ENCODE results near the gene MTUS2.

The MTUS2 gene

GRCh38 chr13:28837111-28837510, 17.0 kb downstream of the MTUS2 start:
- no peak overlapping the region for H3K27ac ChIP-seq (ENCODE audit: low read depth, low read length)
- no peaks in the 10 kb centered on the region for H3K9me3 ChIP-seq (ENCODE audit: insufficient read depth, low read length)
- H3K27me3 ChIP-seq (ENCODE audit: low read length), result no peaks in the 10 kb centered on the region
- TF ChIP-seq EZH2phosphoT487 (conservative IDR thresholded peaks at IDR 0.05; ENCODE audit: low read length) (no peak), CTCF (IDR thresholded peaks at IDR 0.05; ENCODE audit: insufficient read depth, low read length, poor library complexity, severe bottlenecking) (no peak)
- no peaks in the 10 kb centered on the region for H3K9me2 ChIP-seq (replicated peaks; ENCODE audit: insufficient read depth, low read length)
- no peaks in the 10 kb centered on the region for H3F3A ChIP-seq (ENCODE audit: insufficient read depth)
- H3K36me3 ChIP-seq (ENCODE audit: low read length), result no peaks in the 10 kb centered on the region
- no peaks in the 10 kb centered on the region for H3K79me2 ChIP-seq (ENCODE audit: insufficient read depth, low read length)
- no peak overlapping the region for H3K4me2 ChIP-seq (ENCODE audit: low read depth, low read length, poor library complexity, severe bottlenecking)
- no peak overlapping the region for H3K9ac ChIP-seq (ENCODE audit: low read length)
- no peak overlapping the region for H2AFZ ChIP-seq (ENCODE audit: low read depth, low read length, severe bottlenecking)
- H3K4me3 ChIP-seq (ENCODE audit: insufficient read depth, low read length, poor library complexity, severe bottlenecking), result no peak overlapping the region
- no peaks in the 10 kb centered on the region for H4K20me1 ChIP-seq (ENCODE audit: low read depth, low read length)

- Histone ChIP-seq H3K27me3 (ENCODE audit: low read length) (no peaks in the 10 kb centered on the region), H3K9me3 (ENCODE audit: insufficient read depth, low read length) (no peaks in the 10 kb centered on the region), H3K79me2 (ENCODE audit: insufficient read depth, low read length) (no peaks in the 10 kb centered on the region), H3K36me3 (ENCODE audit: low read length) (no peaks in the 10 kb centered on the region), H3K9me2 (replicated peaks; ENCODE audit: insufficient read depth, low read length) (no peaks in the 10 kb centered on the region), H2AFZ (ENCODE audit: low read depth, low read length, severe bottlenecking) (no peak overlapping the region), H3K27ac (ENCODE audit: low read depth, low read length) (no peak overlapping the region), H3F3A (ENCODE audit: insufficient read depth) (no peaks in the 10 kb centered on the region), H3K9ac (ENCODE audit: low read length) (no peak overlapping the region), H4K20me1 (ENCODE audit: low read depth, low read length) (no peaks in the 10 kb centered on the region), H3K4me3 (ENCODE audit: insufficient read depth, low read length, poor library complexity, severe bottlenecking) (no peak overlapping the region), H3K4me2 (ENCODE audit: low read depth, low read length, poor library complexity, severe bottlenecking) (no peak overlapping the region)
- no peak for TF ChIP-seq EZH2phosphoT487 (conservative IDR thresholded peaks at IDR 0.05; ENCODE audit: low read length)
- no peak for TF ChIP-seq CTCF (IDR thresholded peaks at IDR 0.05; ENCODE audit: insufficient read depth, low read length, poor library complexity, severe bottlenecking)
These were observed 23.5 kb downstream of the MTUS2 start for GRCh38 chr13:28843639-28844038.

- Histone ChIP-seq H3F3A (ENCODE audit: insufficient read depth) (no peaks in the 10 kb centered on the region), H3K9me2 (replicated peaks; ENCODE audit: insufficient read depth, low read length) (no peaks in the 10 kb centered on the region), H3K9ac (ENCODE audit: low read length) (no peak overlapping the region), H4K20me1 (ENCODE audit: low read depth, low read length) (no peaks in the 10 kb centered on the region), H3K9me3 (ENCODE audit: insufficient read depth, low read length) (no peaks in the 10 kb centered on the region), H3K36me3 (ENCODE audit: low read length) (no peaks in the 10 kb centered on the region), H3K4me2 (ENCODE audit: low read depth, low read length, poor library complexity, severe bottlenecking) (no peak overlapping the region), H3K79me2 (ENCODE audit: insufficient read depth, low read length) (no peaks in the 10 kb centered on the region), H2AFZ (ENCODE audit: low read depth, low read length, severe bottlenecking) (no peak overlapping the region), H3K27me3 (ENCODE audit: low read length) (no peaks in the 10 kb centered on the region), H3K27ac (ENCODE audit: low read depth, low read length) (no peak overlapping the region), H3K4me3 (ENCODE audit: insufficient read depth, low read length, poor library complexity, severe bottlenecking) (no peak overlapping the region)
- TF ChIP-seq CTCF (IDR thresholded peaks at IDR 0.05; ENCODE audit: insufficient read depth, low read length, poor library complexity, severe bottlenecking) (no peak), EZH2phosphoT487 (conservative IDR thresholded peaks at IDR 0.05; ENCODE audit: low read length) (no peak)
These were observed 29.3 kb downstream of the MTUS2 start for GRCh38 chr13:28849441-28849840.

Data from SU-DHL-6 (cell line).